A549 (cell line): ENCODE results near the gene OR7C1. TPM values are rescaled to one million over a fixed set of nuclear protein-coding genes. Genes with fewer than 3 reads are reported as not detected.

Experiments used
- ATAC-seq, 2 experiments: fragments of 200-7000 bp in 1 of 2; fragments of >200 bp in 1 of 2; cut with Nextera tagmentation in 1 of 2; cut with Tn5 transposase in 1 of 2; 3 replicates each; pipeline versions ENCODE4 v1.8.0 to v1.9.1; 2018 to 2020; ENCODE audit warnings: mild to moderate bottlenecking in 1 of 2, moderate library complexity in 1 of 2
- CTCF ChIA-PET: fragments of 300-600 bp; sonication (Branson Sonifier 250); formaldehyde crosslinking; extraction: SDS; loops from one replicate; lab custom pipeline; 2021; ENCODE audit warnings: antibody characterized with exemption, inconsistent platforms; lab: Yijun Ruan, JAX
- POLR2A ChIA-PET: fragments of 350-600 bp; formaldehyde crosslinking; extraction: SDS; loops from one replicate; lab custom pipeline; 2021; ENCODE audit warnings: antibody characterized with exemption, inconsistent platforms; lab: Yijun Ruan, JAX
- DNase-seq, 2 experiments: peaks; one replicate each; pipeline versions ENCODE4 v3.0.0 to v3.0.0-alpha.2; 2011 to 2016; ENCODE audit warnings: low read depth in 1 of 2, low spot score in 1 of 2
- FAIRE-seq: peaks from 2 replicates; lab custom pipeline; 2011; peaks lifted over from hg19 to GRCh38; lab: Jason Lieb, UNC
- H3K27ac ChIP-seq, 2 experiments: fragments of >200 bp; sonication (Bioruptor Twin); formaldehyde crosslinking; 3 replicates each; pipeline ENCODE4 v1.5.1; 2016 to 2017
- H3K4me1 ChIP-seq: fragments of >200 bp; sonication (Bioruptor Twin); formaldehyde crosslinking; 3 replicates; pipeline ENCODE4 v1.6.1; 2016
- H3K4me2 ChIP-seq: fragments of >200 bp; sonication (Bioruptor Twin); formaldehyde crosslinking; 3 replicates; pipeline ENCODE4 v1.6.1; 2016
- H3K4me3 ChIP-seq: fragments of >200 bp; sonication (Bioruptor Twin); formaldehyde crosslinking; 3 replicates; pipeline ENCODE4 v1.5.1; 2016
- H3K9me3 ChIP-seq: fragments of >200 bp; sonication (Bioruptor Twin); formaldehyde crosslinking; 3 replicates; pipeline ENCODE4 v1.6.1; 2016
- BHLHE40 ChIP-seq: IDR thresholded peaks from 2 replicates; pipeline ENCODE4 v1.6.1; 2012; ENCODE audit warnings: low read depth, low read length, inconsistent platforms
- CBX2 ChIP-seq: fragments of 200-600 bp; sonication (generic); IDR thresholded peaks from 2 replicates; pipeline ENCODE4 v1.6.1; 2016; ENCODE audit warnings: low read depth, mild to moderate bottlenecking, borderline replicate concordance
- CBX8 ChIP-seq: fragments of 200-600 bp; sonication (generic); IDR thresholded peaks from 2 replicates; pipeline ENCODE4 v1.6.1; 2016
- EHMT2 ChIP-seq: fragments of 200-600 bp; sonication (generic); IDR thresholded peaks from 2 replicates; pipeline ENCODE4 v1.6.1; 2016; ENCODE audit warnings: antibody characterized with exemption, low read depth, mild to moderate bottlenecking, moderate library complexity
- ESRRA ChIP-seq: fragments of 150-350 bp; IDR thresholded peaks from 2 replicates; pipeline ENCODE4 v1.6.1; 2014; ENCODE audit warnings: mild to moderate bottlenecking, low read length, borderline replicate concordance
- HOXB13 ChIP-seq: fragments of 250-450 bp; sonication (Bioruptor Pico); IDR thresholded peaks from 2 replicates; pipeline ENCODE4 v1.5.0; 2020; ENCODE audit warnings: low read depth, mild to moderate bottlenecking, moderate library complexity
- HOXB5 ChIP-seq: fragments of 250-450 bp; sonication (Bioruptor Pico); IDR thresholded peaks from 2 replicates; pipeline ENCODE4 v1.5.0; 2020; ENCODE audit warnings: mild to moderate bottlenecking, moderate library complexity
- JUN ChIP-seq, 2 experiments: fragments of >200 bp; sonication (Bioruptor Twin); formaldehyde crosslinking; IDR thresholded peaks; 2 replicates in 1 of 2; 3 replicates in 1 of 2; pipeline ENCODE4 v1.6.1; 2016 to 2017
- KDM1A ChIP-seq: fragments of 200-600 bp; sonication (generic); IDR thresholded peaks from 2 replicates; pipeline ENCODE4 v1.6.1; 2016; ENCODE audit warnings: low read depth, mild to moderate bottlenecking
- KDM5A ChIP-seq: fragments of 200-600 bp; sonication (generic); IDR thresholded peaks from 2 replicates; pipeline ENCODE4 v1.6.1; 2016; ENCODE audit warnings: antibody characterized with exemption, mild to moderate bottlenecking
- MAZ ChIP-seq: fragments of 150-350 bp; IDR thresholded peaks from 2 replicates; pipeline ENCODE4 v1.6.1; 2014; ENCODE audit warnings: antibody characterized with exemption, low read depth, low read length, borderline replicate concordance
- NPAS2 ChIP-seq: fragments of 250-450 bp; sonication (Bioruptor Pico); IDR thresholded peaks from 2 replicates; pipeline ENCODE4 v1.8.0; 2022; ENCODE audit warnings: mild to moderate bottlenecking, moderate library complexity, borderline replicate concordance
- NR3C1 ChIP-seq: fragments of >200 bp; sonication (Bioruptor Twin); formaldehyde crosslinking; IDR thresholded peaks from 3 replicates; pipeline ENCODE4 v1.6.1; 2017
- RAD21 ChIP-seq, 2 experiments: fragments of >200 bp in 1 of 2; sonication (Bioruptor Twin) in 1 of 2; formaldehyde crosslinking in 1 of 2; IDR thresholded peaks in 1 of 2; conservative IDR thresholded peaks in 1 of 2; 2 replicates in 1 of 2; 3 replicates in 1 of 2; pipeline ENCODE4 v1.6.1; 2012 to 2018; ENCODE audit warnings: inconsistent platforms in 1 of 2
- RFX5 ChIP-seq: fragments of 450-650 bp; IDR thresholded peaks from 2 replicates; pipeline ENCODE4 v1.7.1; 2014; ENCODE audit warnings: antibody characterized with exemption, mild to moderate bottlenecking, moderate library complexity
- RNF2 ChIP-seq: fragments of 200-600 bp; sonication (generic); IDR thresholded peaks from 2 replicates; pipeline ENCODE4 v1.6.1; 2016; ENCODE audit warnings: low read depth, mild to moderate bottlenecking, antibody characterized with exemption, moderate library complexity, borderline replicate concordance
- SMC3 ChIP-seq: fragments of >200 bp; sonication (Bioruptor Twin); formaldehyde crosslinking; IDR thresholded peaks from 3 replicates; pipeline ENCODE4 v1.6.1; 2018; ENCODE audit warnings: inconsistent platforms
- TFCP2L1 ChIP-seq: fragments of 250-450 bp; sonication (Bioruptor Pico); IDR thresholded peaks from 2 replicates; pipeline ENCODE4 v1.5.0; 2021; ENCODE audit warnings: mild to moderate bottlenecking
- TP53 ChIP-seq: fragments of 250-450 bp; sonication (Bioruptor Pico); IDR thresholded peaks from 2 replicates; pipeline ENCODE4 v1.5.0; 2021; ENCODE audit warnings: mild to moderate bottlenecking, moderate library complexity
- ZC3H11A ChIP-seq: fragments of 450-650 bp; IDR thresholded peaks from 2 replicates; pipeline ENCODE4 v1.6.1; 2014; ENCODE audit warnings: antibody characterized with exemption, mild to moderate bottlenecking
- ZFP36 ChIP-seq: fragments of 450-650 bp; IDR thresholded peaks from 2 replicates; pipeline ENCODE4 v1.6.1; 2014; ENCODE audit warnings: borderline replicate concordance; ENCODE audit not compliant: partially characterized antibody
- WGBS: methylation state at CpG from one replicate; pipeline ENCODE4 v1.1.6; 2017; ENCODE audit errors: missing lambda C conversion rate; 5-methylcytosine and 5-hydroxymethylcytosine counted together
- polyA plus RNA-seq, 4 experiments: library from polyadenylated mRNA; depleted of rRNA in 3 of 4; stranded (reverse); fragments of >200 nt; fragmentation: RNase III in 1 of 4; extraction: RNeasy Plus Mini Kit Qiagen cat#74134 plus additional on column Dnase treatment in 1 of 4; gene quantifications; 2 replicates in 3 of 4; 3 replicates in 1 of 4; pipeline ENCODE4 v1.2.3, GENCODE V29; 2011 to 2017
- TF ChIP-seq, protein P1 (sequence below): IDR thresholded peaks from 2 replicates; pipeline ENCODE4 v1.6.1; 2012
- TF ChIP-seq, protein P2 (sequence below): fragments of 150-350 bp; IDR thresholded peaks from 2 replicates; pipeline ENCODE4 v1.6.1; 2014; ENCODE audit warnings: low read depth, mild to moderate bottlenecking, low read length
- TF ChIP-seq, protein P3 (sequence below): fragments of >200 bp; sonication (Bioruptor Twin); formaldehyde crosslinking; IDR thresholded peaks from 2 replicates; pipeline ENCODE4 v1.6.1; 2016

OR7C1 gene
- polyA plus RNA-seq, 2 of the 4 experiments (the other 2 are of a cell fraction), result not detected

DNA sequence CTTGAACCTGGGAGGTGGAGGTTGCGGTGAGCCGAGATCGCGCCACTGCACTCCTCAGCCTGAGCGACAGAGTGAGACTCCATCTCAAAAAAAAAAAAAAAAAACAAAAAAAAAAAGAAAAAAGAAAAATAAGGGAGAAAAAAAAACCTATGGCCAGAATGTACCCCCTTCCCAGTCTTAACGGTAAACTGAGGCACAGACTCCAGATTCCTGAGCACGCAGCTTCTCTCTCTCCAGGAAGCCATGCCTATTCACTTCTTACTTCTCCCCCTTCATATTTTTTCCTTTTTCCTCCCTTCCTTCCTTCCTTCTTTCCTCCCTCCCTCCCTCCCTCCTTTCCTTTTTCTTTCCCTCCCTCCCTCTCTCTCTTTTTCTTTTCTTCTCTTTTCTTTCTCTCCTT, 62.0 kb downstream of the OR7C1 start:
- H3K9me3 ChIP-seq, result no peaks in the 10 kb centered on the region
- FAIRE-seq (no peak), DNase-seq (no peak), ATAC-seq (no peak)
- ChIA-PET CTCF (no interaction called here), POLR2A (no interaction called here)
- no peak overlapping the region for H3K27ac ChIP-seq
- 76% methylated on average over 7 of the region's 7 CpGs for WGBS
- no peaks in the 10 kb centered on the region for H3K4me1 ChIP-seq
- no peak overlapping the region for H3K4me3 ChIP-seq
- TF ChIP-seq, protein P1, sequence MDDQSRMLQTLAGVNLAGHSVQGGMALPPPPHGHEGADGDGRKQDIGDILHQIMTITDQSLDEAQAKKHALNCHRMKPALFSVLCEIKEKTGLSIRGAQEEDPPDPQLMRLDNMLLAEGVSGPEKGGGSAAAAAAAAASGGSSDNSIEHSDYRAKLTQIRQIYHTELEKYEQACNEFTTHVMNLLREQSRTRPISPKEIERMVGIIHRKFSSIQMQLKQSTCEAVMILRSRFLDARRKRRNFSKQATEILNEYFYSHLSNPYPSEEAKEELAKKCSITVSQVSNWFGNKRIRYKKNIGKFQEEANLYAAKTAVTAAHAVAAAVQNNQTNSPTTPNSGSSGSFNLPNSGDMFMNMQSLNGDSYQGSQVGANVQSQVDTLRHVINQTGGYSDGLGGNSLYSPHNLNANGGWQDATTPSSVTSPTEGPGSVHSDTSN, result no peak
- TF ChIP-seq NPAS2 (no peak), RNF2 (no peak), EHMT2 (no peak), CBX2 (no peak), TP53 (CRISPR knock-in tag) (no peak), KDM5A (no peak), ESRRA (no peak), MAZ (no peak), HOXB13 (no peak), TFCP2L1 (CRISPR knock-in tag) (no peak), RAD21 (conservative IDR thresholded peaks at IDR 0.05 in 1 of 2, IDR thresholded peaks at IDR 0.05 in 1 of 2) (no peak), ZC3H11A (no peak)
- TF ChIP-seq, protein P2, sequence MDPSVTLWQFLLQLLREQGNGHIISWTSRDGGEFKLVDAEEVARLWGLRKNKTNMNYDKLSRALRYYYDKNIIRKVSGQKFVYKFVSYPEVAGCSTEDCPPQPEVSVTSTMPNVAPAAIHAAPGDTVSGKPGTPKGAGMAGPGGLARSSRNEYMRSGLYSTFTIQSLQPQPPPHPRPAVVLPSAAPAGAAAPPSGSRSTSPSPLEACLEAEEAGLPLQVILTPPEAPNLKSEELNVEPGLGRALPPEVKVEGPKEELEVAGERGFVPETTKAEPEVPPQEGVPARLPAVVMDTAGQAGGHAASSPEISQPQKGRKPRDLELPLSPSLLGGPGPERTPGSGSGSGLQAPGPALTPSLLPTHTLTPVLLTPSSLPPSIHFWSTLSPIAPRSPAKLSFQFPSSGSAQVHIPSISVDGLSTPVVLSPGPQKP, result no peak
- H3K4me2 ChIP-seq, result no peak overlapping the region

DNA sequence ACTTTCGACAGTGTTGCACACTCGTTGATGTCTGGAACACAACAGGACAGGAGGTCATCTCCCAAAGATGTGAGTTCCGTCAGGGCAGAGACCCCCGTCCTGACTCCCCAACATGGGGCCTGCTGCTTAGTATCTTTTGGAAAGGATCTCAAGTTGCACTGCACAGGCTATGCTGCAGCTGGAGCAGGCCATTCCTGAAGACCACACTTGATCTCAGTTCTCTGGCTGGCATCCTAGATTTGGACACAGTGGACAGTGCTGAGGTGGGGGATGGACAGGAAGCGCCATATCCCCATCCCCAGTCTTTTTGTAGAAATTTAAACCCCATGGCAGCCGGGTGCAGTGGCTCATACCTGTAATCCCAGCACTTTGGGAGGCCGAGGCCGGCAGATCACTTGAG, 62.5 kb downstream of the OR7C1 start:
- CTCF ChIA-PET, result interaction anchor here (1.8 kb wide), 1 partner anchor 14 kb away, joined by 5 read pairs; no protein-coding TSS in a partner anchor
- Histone ChIP-seq H3K9me3 (no peaks in the 10 kb centered on the region), H3K27ac (no peak overlapping the region), H3K4me2 (no peak overlapping the region), H3K4me1 (no peaks in the 10 kb centered on the region), H3K4me3 (no peak overlapping the region)
- POLR2A ChIA-PET, result no interaction called here
- WGBS, result 81% methylated on average over 5 of the region's 8 CpGs
- no peak for TF ChIP-seq RFX5
- TF ChIP-seq ZC3H11A, result no peak
- no peak for TF ChIP-seq ZFP36
- no peak for TF ChIP-seq RAD21 (conservative IDR thresholded peaks at IDR 0.05 in 1 of 2, IDR thresholded peaks at IDR 0.05 in 1 of 2)
- TF ChIP-seq CBX2, result no peak
- no peak for TF ChIP-seq JUN (IDR thresholded peaks at IDR 0.05)
- no peak for TF ChIP-seq KDM1A
- no peak for TF ChIP-seq NR3C1
- no peak for TF ChIP-seq BHLHE40
- TF ChIP-seq, protein P1, result no peak
- TF ChIP-seq SMC3, result no peak
- no peak for TF ChIP-seq MAZ
- no peak for TF ChIP-seq HOXB5
- no peak for TF ChIP-seq CBX8
- TF ChIP-seq, protein P3, sequence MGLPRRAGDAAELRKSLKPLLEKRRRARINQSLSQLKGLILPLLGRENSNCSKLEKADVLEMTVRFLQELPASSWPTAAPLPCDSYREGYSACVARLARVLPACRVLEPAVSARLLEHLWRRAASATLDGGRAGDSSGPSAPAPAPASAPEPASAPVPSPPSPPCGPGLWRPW, result no peak
- DNase-seq (no peak), ATAC-seq (no peak), FAIRE-seq (no peak)
